Neural cell (in vitro differentiated cells): ENCODE results near the gene NR4A2. TPM values are rescaled to one million over a fixed set of nuclear protein-coding genes. Genes with fewer than 3 reads are reported as not detected.

Experiments
- H2AFZ ChIP-seq: fragments of 200-600, 300-800 bp; sonication (generic), shearing (Covaris generic); 2 replicates; pipeline ENCODE4 v1.6.0; 2014; ENCODE audit warnings: low read depth, mild to moderate bottlenecking, antibody characterized with exemption, low read length, moderate library complexity
- H3F3A ChIP-seq: fragments of 200-600 bp; shearing (Covaris generic); 2 replicates; pipeline ENCODE4 v1.6.1; 2016; ENCODE audit warnings: mild to moderate bottlenecking, moderate library complexity, mixed read lengths, antibody characterized with exemption, low read length; ENCODE audit not compliant: insufficient read depth, poor library complexity, severe bottlenecking
- H3K27ac ChIP-seq: fragments of 200-600, 300-800 bp; sonication (generic), shearing (Covaris generic); 2 replicates; pipeline ENCODE4 v1.5.1; 2014; ENCODE audit warnings: mild to moderate bottlenecking, low read length, moderate library complexity
- H3K27me3 ChIP-seq: fragments of 300-800, 200-600 bp; sonication (generic), shearing (Covaris generic); 2 replicates; pipeline ENCODE4 v1.6.0; 2014; ENCODE audit warnings: mild to moderate bottlenecking, low read depth, low read length, moderate library complexity; ENCODE audit not compliant: insufficient read depth
- H3K36me3 ChIP-seq: fragments of 300-800, 200-600 bp; sonication (generic), shearing (Covaris generic); 2 replicates; pipeline ENCODE4 v1.5.1; 2014; ENCODE audit warnings: mild to moderate bottlenecking, antibody characterized with exemption, low read length, moderate library complexity; ENCODE audit not compliant: insufficient read depth
- H3K4me2 ChIP-seq: fragments of 300-800, 200-600 bp; sonication (generic), shearing (Covaris generic); 2 replicates; pipeline ENCODE4 v1.6.0; 2014; ENCODE audit warnings: mild to moderate bottlenecking, low read length
- H3K4me3 ChIP-seq: fragments of 300-800, 200-600 bp; sonication (generic), shearing (Covaris generic); 2 replicates; pipeline ENCODE4 v1.5.1; 2014; ENCODE audit warnings: mild to moderate bottlenecking, low read length, moderate library complexity
- H3K79me2 ChIP-seq: fragments of 200-600 bp; shearing (Covaris generic); replicated peaks from 2 replicates; pipeline ENCODE4 v1.6.0; 2014; ENCODE audit warnings: mild to moderate bottlenecking, low read length, moderate library complexity; ENCODE audit not compliant: insufficient read depth
- H3K9ac ChIP-seq: fragments of 300-800, 200-600 bp; sonication (generic), shearing (Covaris generic); 2 replicates; pipeline ENCODE4 v1.6.1; 2016; ENCODE audit warnings: mild to moderate bottlenecking, low read length, mixed read lengths
- H3K9me2 ChIP-seq: fragments of 200-600 bp; shearing (Covaris generic); 2 replicates; pipeline ENCODE4 v1.6.1; 2016; ENCODE audit warnings: mild to moderate bottlenecking, low read length, mixed read lengths; ENCODE audit not compliant: insufficient read depth
- H3K9me3 ChIP-seq: fragments of 200-600, 300-800 bp; sonication (generic), shearing (Covaris generic); 2 replicates; pipeline ENCODE4 v1.6.1; 2016; ENCODE audit warnings: mild to moderate bottlenecking, mixed run types, low read length, moderate library complexity, mixed read lengths
- H4K20me1 ChIP-seq: fragments of 200-600 bp; shearing (Covaris generic); 2 replicates; pipeline ENCODE4 v1.6.1; 2016; ENCODE audit warnings: mild to moderate bottlenecking, mixed run types; ENCODE audit not compliant: insufficient read depth
- EP300 ChIP-seq: fragments of 450-650 bp; conservative IDR thresholded peaks from 2 replicates; pipeline ENCODE4 v1.6.1; 2014; ENCODE audit warnings: antibody characterized with exemption, mild to moderate bottlenecking, moderate library complexity; ENCODE audit not compliant: poor library complexity, severe bottlenecking
- EZH2 ChIP-seq: fragments of 200-600, 300-800 bp; shearing (Covaris generic), sonication (generic); IDR thresholded peaks from 2 replicates; pipeline ENCODE4 v1.6.1; 2014; ENCODE audit warnings: antibody characterized with exemption, low read length, borderline replicate concordance, mild to moderate bottlenecking; ENCODE audit not compliant: insufficient read depth, poor library complexity, severe bottlenecking
- MXI1 ChIP-seq: fragments of 450-650 bp; conservative IDR thresholded peaks from 2 replicates; pipeline ENCODE4 v1.6.1; 2014; ENCODE audit warnings: antibody characterized with exemption, mild to moderate bottlenecking; ENCODE audit not compliant: poor library complexity, severe bottlenecking
- POLR2AphosphoS5 ChIP-seq: IDR thresholded peaks from 2 replicates; pipeline ENCODE4 v1.6.1; 2012
- RAD21 ChIP-seq: fragments of 450-650 bp; conservative IDR thresholded peaks from 2 replicates; pipeline ENCODE4 v1.6.1; 2014; ENCODE audit warnings: antibody characterized with exemption, mild to moderate bottlenecking, moderate library complexity
- REST ChIP-seq: IDR thresholded peaks from 2 replicates; pipeline ENCODE4 v1.6.1; 2012; ENCODE audit warnings: borderline replicate concordance
- SMC3 ChIP-seq: fragments of 450-650 bp; conservative IDR thresholded peaks from 2 replicates; pipeline ENCODE4 v1.6.1; 2014; ENCODE audit warnings: antibody characterized with exemption, mild to moderate bottlenecking, moderate library complexity; ENCODE audit not compliant: poor library complexity
- TAF1 ChIP-seq: IDR thresholded peaks from 2 replicates; pipeline ENCODE4 v1.6.1; 2012; ENCODE audit warnings: low read depth
- polyA plus RNA-seq: library from polyadenylated mRNA; depleted of rRNA; stranded (reverse); fragments of >200 nt; gene quantifications from 2 replicates; pipeline ENCODE4 v1.2.3, GENCODE V29; 2014
- TF ChIP-seq, protein P1 (sequence below): fragments of 450-650 bp; IDR thresholded peaks from 2 replicates; pipeline ENCODE4 v1.5.1; 2014; ENCODE audit warnings: antibody characterized with exemption, mild to moderate bottlenecking, moderate library complexity; ENCODE audit not compliant: poor library complexity, severe bottlenecking

NR4A2 gene
- polyA plus RNA-seq, 1 donor from 2014 or later = 0.48 TPM

DNA sequence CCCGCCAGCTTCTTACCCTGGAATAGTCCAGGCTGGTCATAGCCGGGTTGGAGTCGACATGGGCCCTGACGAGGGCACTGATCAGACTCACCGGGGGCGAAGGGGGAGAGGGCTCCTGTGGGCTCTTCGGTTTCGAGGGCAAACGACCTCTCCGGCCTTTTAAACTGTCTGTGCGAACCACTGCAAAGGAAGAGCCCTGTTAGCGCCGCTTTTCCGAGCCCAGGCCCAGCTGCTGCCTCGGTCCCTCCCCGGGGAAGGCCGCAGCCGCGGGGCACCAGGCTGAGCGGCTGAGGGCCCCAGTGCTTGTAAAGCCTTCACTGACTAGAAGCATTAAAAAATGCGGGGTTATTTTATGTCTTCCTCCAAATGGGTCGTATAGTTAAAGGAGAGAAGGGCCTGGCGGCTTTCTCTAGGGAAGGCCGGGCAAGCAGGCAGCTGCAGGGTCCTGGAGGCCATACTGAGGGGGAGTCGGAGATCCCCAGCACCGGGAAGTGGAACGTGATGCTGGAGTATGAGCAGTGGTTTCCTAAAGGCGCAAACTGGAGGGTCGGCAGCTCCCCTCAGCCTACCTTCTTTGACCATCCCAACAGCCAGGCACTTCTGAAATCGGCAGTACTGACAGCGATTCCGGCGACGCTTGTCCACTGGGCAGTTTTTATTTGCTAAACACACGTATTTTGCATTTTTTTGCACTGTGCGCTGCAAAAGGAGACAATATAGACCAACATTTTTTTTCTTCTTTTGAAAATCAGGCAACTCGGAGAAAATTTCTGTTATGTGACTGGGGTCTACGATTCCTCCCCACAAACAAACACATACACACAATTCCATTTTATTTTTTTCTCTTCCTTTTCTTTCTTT is 4.5 kb downstream of the NR4A2 start:
- Histone ChIP-seq H3F3A (peaks cover 5% of the 10 kb centered on the region), H4K20me1 (no peaks in the 10 kb centered on the region), H3K9ac (no peak overlapping the region), H3K9me2 (no peaks in the 10 kb centered on the region), H3K27ac (no peak overlapping the region), H3K36me3 (no peaks in the 10 kb centered on the region), H3K4me2 (no peak overlapping the region), H3K4me3 (no peak overlapping the region), H3K9me3 (peaks cover 5% of the 10 kb centered on the region), H3K79me2 (no peaks in the 10 kb centered on the region), H3K27me3 (peaks cover 100% of the 10 kb centered on the region), H2AFZ (no peak overlapping the region)
- TF ChIP-seq POLR2AphosphoS5 = no peak
- no peak for TF ChIP-seq SMC3
- no peak for TF ChIP-seq TAF1
- TF ChIP-seq REST = no peak
- no peak for TF ChIP-seq EZH2
- no peak for TF ChIP-seq RAD21
- TF ChIP-seq, protein P1, sequence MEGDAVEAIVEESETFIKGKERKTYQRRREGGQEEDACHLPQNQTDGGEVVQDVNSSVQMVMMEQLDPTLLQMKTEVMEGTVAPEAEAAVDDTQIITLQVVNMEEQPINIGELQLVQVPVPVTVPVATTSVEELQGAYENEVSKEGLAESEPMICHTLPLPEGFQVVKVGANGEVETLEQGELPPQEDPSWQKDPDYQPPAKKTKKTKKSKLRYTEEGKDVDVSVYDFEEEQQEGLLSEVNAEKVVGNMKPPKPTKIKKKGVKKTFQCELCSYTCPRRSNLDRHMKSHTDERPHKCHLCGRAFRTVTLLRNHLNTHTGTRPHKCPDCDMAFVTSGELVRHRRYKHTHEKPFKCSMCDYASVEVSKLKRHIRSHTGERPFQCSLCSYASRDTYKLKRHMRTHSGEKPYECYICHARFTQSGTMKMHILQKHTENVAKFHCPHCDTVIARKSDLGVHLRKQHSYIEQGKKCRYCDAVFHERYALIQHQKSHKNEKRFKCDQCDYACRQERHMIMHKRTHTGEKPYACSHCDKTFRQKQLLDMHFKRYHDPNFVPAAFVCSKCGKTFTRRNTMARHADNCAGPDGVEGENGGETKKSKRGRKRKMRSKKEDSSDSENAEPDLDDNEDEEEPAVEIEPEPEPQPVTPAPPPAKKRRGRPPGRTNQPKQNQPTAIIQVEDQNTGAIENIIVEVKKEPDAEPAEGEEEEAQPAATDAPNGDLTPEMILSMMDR = no peak
- no peak for TF ChIP-seq EP300
- no peak for TF ChIP-seq MXI1

- Histone ChIP-seq H3K27ac (no peak overlapping the region), H3K4me2 (no peak overlapping the region), H3K4me3 (no peak overlapping the region), H3K9ac (no peak overlapping the region), H3F3A (no peaks in the 10 kb centered on the region), H3K27me3 (peaks cover 100% of the 10 kb centered on the region), H3K9me3 (peaks cover 5% of the 10 kb centered on the region), H4K20me1 (no peaks in the 10 kb centered on the region), H3K36me3 (no peaks in the 10 kb centered on the region), H3K79me2 (no peaks in the 10 kb centered on the region), H3K9me2 (no peaks in the 10 kb centered on the region), H2AFZ (no peak overlapping the region)
- no peak for TF ChIP-seq EZH2
- TF ChIP-seq POLR2AphosphoS5 = no peak
- TF ChIP-seq, protein P1 = no peak
- TF ChIP-seq MXI1 = no peak
These were observed 5.9 kb downstream of the NR4A2 start for GRCh38 chr2:156326526-156327095.
